Hematopoietic multipotent progenitor cell treated with erythropoietin and hydrocortisone succinate and interleukin-3 and kit ligand, for 17 days (in vitro differentiated cells): ENCODE measurements around the gene HECA.
"Not testable (repeated sequence)": the region's sequence is repeated elsewhere in the genome, so short reads cannot be mapped to it uniquely, and the experiment has no call there.

ENCODE experiments used
- DNase-seq: peaks from one replicate; pipeline ENCODE4 v3.0.0-alpha.2; 2015; ENCODE audit warnings: low spot score

HECA gene

GRCh38 chr6:139210766-139211165 lies 75.9 kb downstream of the HECA start:
- DNase-seq, result not testable (repeated sequence)

GRCh38 chr6:139212460-139212859 lies 77.6 kb downstream of the HECA start:
- not testable (repeated sequence) for DNase-seq

- peak; percentile 39 for DNase-seq
Measured at GRCh38 chr6:139219271-139219729, 84.4 kb downstream of the HECA start.

- DNase-seq, result no peak
Measured at GRCh38 chr6:139219746-139220145, 84.9 kb downstream of the HECA start.

GRCh38 chr6:139228387-139228786 lies 93.5 kb downstream of the HECA start:
- not testable (repeated sequence) for DNase-seq
